GM13977 (cell line): Measurements from ENCODE around the gene SLC66A3.

Source experiments
- DNase-seq: peaks from one replicate; pipeline ENCODE4 v3.0.0; 2012; ENCODE audit warnings: low spot score
- in situ Hi-C: fragments of 300-500 bp; cut with MboI; formaldehyde crosslinking; loops from one replicate; pipeline ENCODE4 v1.12.0; 2022; ENCODE audit warnings: low sequenced_read_pairs, low pct_unique_long_range_greater_than_20kb, mixed read lengths, inconsistent platforms; ENCODE audit not compliant: unreplicated experiment
- TF ChIP-seq, protein P1 (sequence below): IDR thresholded peaks from 2 replicates; pipeline ENCODE4 v1.5.1; 2012; ENCODE audit warnings: mild to moderate bottlenecking, control low read depth; ENCODE audit not compliant: insufficient read depth; ENCODE audit errors: extremely low read depth, missing control alignments

The SLC66A3 gene

GRCh38 chr2:11128243-11128951, 26.9 kb upstream of the SLC66A3 start:
- TF ChIP-seq, protein P1, sequence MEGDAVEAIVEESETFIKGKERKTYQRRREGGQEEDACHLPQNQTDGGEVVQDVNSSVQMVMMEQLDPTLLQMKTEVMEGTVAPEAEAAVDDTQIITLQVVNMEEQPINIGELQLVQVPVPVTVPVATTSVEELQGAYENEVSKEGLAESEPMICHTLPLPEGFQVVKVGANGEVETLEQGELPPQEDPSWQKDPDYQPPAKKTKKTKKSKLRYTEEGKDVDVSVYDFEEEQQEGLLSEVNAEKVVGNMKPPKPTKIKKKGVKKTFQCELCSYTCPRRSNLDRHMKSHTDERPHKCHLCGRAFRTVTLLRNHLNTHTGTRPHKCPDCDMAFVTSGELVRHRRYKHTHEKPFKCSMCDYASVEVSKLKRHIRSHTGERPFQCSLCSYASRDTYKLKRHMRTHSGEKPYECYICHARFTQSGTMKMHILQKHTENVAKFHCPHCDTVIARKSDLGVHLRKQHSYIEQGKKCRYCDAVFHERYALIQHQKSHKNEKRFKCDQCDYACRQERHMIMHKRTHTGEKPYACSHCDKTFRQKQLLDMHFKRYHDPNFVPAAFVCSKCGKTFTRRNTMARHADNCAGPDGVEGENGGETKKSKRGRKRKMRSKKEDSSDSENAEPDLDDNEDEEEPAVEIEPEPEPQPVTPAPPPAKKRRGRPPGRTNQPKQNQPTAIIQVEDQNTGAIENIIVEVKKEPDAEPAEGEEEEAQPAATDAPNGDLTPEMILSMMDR = no peak
- in situ Hi-C loops = loop anchor here (5.0 to 25.0 kb wide), 3 partner anchors 284 to 459 kb away; no protein-coding TSS in a partner anchor
- DNase-seq = no peak

- DNase-seq = peak; percentile 76
- TF ChIP-seq, protein P1 = peak; percentile 59
- in situ Hi-C loops = loop anchor here (5.0 to 25.0 kb wide), 3 partner anchors 282 to 457 kb away; no protein-coding TSS in a partner anchor
Measured at GRCh38 chr2:11129598-11130449, 25.4 kb upstream of the SLC66A3 start.

DNA sequence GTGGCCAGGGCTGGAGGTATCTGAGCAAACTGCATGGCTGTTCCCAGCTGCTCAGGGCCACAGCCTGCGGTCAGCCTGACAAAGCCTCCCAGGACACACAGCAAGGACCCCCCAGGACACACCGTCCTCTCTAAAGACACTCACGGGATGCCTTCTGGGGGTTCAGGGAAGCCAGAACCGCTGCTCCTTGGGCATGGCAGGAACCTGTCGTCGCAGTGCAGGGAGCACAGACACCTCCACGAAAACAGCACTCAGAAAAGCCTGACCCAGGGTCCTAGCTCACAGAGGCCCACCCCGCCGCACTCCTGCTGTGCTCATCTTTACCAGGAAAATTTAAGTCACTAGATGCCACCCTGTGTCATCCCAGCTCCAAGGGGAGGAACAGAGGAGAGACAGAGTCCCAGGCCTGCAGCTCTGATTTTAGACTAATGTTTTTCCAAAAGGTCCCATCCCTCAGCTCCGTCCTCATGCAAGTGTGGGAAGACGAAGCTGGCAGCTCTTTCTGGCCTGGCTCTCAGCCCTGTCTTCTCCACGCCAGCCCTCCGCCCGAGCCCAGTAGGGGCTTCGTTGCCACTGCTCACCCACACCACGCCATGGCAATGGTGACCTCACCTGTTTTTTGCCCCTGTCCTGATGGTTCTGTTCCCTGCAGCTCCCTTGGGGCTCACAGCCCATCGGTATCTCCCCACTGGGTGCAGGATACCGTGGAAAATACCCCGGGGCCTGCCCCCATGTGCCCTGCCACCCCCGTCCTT, 23.9 kb upstream of the SLC66A3 start:
- in situ Hi-C loops = loop anchor here (25.0 kb wide), 2 partner anchors 281 to 456 kb away; no protein-coding TSS in a partner anchor
- DNase-seq = no peak
- TF ChIP-seq, protein P1 = no peak

DNA sequence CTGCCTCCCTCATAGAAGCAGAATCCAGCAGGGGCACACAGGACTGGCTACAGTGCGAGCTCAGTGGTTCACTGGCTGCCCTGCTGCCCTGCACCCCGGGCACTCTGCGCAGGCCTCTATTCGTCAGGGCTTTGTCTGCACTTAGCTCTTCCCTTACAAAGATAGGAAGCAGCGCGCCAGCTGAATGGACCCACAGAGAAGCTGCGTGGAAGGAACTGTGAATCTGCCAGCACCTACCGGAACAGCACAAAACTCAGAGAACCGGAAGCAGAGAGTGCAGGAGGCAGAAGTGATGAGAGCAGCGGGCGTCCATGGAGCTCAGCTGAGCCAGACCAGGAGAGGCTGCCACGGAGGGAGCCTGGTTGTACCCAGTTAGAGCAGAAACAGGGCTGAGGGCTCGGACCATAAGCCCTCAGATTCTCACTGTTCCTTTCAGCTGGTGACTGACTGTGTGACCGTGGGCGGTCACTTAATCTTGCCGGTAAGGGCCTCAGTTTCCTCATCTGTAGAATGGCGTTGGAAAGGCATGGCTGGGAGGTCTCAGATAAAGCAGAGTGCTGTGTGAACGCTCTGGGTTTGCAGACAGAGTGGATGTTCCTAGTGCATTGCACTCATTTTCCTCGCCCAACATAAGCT, 23.1 kb upstream of the SLC66A3 start:
- in situ Hi-C loops = loop anchor here (25.0 kb wide), 2 partner anchors 280 to 455 kb away; no protein-coding TSS in a partner anchor
- TF ChIP-seq, protein P1 = no peak
- no peak for DNase-seq

DNA sequence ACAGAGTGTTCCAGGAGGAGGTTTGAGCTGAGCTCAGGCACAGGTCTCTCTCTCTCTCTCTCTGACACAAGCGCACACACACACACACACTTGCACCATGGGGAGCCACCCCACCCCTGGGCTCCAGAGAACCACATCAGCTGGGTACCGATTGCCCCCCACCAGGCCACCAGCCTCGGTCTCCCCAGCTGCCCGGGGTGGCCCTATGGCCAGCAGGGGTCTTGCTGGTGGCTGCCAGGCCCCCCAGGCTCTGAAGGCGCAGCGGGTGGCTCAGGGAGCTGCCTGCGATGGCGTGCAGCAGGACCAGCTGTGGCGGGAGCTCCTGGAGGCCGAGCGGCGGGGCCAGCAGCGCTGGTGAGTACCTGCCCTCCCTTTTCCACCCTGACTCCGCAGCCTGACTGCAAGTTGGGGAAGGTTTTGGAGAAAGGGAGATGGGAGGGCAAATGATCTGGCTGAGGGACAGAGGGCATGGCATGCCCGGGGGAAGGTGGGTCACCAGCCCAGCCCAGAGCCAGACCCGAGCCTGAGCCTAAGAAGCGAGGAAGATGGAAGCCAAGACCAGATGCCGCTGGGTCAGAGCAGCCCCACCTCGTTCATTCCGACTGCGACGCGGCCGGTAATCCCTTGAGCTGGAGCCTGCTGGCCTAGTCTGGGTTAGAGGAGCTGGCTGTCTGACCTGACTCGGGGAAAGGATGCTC, 21.9 kb upstream of the SLC66A3 start:
- in situ Hi-C loops = loop anchor here (25.0 kb wide), 2 partner anchors 279 to 454 kb away; no protein-coding TSS in a partner anchor
- TF ChIP-seq, protein P1 = no peak
- DNase-seq = no peak
